GM06990 (cell line): ENCODE measurements around the gene APC2.

Experiments
- DNase-seq: peaks from one replicate; pipeline ENCODE4 v3.0.0-alpha.2; 2011; ENCODE audit not compliant: insufficient read length; ENCODE audit errors: extremely low read depth
- H3K27me3 ChIP-seq: replicated peaks from 2 replicates; pipeline ENCODE4 v1.6.0; 2011; ENCODE audit warnings: low read length; ENCODE audit not compliant: control insufficient read depth, insufficient read depth
- H3K36me3 ChIP-seq: 2 replicates; pipeline ENCODE4 v1.5.1; 2011; ENCODE audit warnings: low read length; ENCODE audit not compliant: control insufficient read depth, insufficient read depth
- H3K4me3 ChIP-seq: replicated peaks from 2 replicates; pipeline ENCODE4 v1.5.1; 2011; ENCODE audit warnings: low read depth, mild to moderate bottlenecking, control low read depth, low read length
- TF ChIP-seq, protein P1 (sequence below): IDR thresholded peaks from 2 replicates; pipeline ENCODE4 v1.5.1; 2011; ENCODE audit warnings: low read length, control low read depth, mild to moderate bottlenecking, inconsistent platforms; ENCODE audit not compliant: insufficient read depth, poor library complexity, severe bottlenecking

Gene APC2

DNA sequence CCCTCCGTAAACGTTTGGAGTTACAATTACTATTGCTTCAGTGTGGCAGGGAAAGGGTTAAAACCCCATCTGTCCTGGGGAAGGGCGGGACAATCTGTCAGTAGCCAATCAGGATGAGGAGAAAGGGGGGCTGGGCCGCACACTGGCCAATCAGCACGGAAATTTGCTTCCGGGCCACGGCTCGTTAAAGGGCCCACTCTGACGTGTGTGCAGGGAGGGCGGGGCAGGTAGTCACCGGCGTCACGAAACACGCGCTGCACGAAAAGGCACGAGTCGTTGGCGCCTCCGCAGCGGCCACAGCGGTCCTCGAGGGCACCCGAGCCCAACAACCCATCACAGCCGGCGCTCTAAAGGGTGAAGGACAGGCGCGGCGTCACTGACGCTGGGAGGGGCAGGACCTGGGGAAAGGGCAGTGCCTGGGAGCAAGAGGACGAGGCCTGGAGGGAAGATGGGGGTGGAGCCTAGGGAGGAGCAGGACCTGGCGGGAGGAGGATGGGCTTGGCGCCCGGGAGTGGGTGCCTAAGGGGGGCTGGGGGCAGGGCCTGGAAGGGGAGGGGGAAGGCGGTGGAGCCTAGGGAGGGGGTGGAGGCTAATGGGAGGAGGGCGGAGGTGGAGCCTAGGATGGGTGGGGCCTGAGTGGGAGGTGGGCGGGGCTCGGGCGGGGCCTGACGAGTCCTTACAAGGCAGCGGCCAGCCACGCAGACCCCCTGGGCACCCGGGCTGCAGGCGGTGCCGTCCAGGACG lies 58.0 kb downstream of the APC2 start:
- peak; percentile 80 for DNase-seq
- TF ChIP-seq, protein P1, sequence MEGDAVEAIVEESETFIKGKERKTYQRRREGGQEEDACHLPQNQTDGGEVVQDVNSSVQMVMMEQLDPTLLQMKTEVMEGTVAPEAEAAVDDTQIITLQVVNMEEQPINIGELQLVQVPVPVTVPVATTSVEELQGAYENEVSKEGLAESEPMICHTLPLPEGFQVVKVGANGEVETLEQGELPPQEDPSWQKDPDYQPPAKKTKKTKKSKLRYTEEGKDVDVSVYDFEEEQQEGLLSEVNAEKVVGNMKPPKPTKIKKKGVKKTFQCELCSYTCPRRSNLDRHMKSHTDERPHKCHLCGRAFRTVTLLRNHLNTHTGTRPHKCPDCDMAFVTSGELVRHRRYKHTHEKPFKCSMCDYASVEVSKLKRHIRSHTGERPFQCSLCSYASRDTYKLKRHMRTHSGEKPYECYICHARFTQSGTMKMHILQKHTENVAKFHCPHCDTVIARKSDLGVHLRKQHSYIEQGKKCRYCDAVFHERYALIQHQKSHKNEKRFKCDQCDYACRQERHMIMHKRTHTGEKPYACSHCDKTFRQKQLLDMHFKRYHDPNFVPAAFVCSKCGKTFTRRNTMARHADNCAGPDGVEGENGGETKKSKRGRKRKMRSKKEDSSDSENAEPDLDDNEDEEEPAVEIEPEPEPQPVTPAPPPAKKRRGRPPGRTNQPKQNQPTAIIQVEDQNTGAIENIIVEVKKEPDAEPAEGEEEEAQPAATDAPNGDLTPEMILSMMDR = no peak
- H3K36me3 ChIP-seq = no peaks in the 10 kb centered on the region
- H3K27me3 ChIP-seq = no peaks in the 10 kb centered on the region; the same call in 1 of the 2 replicates
- H3K4me3 ChIP-seq = peak overlapping the region; percentile 48

DNA sequence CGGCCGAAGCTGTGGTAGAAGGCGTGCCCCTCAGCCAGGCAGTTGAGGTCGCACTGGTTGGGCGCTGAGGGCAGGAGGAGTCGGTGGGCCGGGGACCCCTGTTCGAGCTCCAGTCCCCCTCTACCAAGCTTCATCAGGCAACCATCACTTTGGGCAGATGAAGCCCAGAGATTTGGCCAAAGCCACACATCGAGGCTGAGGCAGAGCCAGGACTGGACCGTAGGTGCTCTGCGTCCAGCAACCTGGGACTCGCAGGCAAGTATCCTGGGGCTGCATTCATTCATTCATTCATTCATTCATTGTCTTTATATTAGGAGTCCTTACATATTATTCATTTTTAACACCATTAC lies 58.6 kb downstream of the APC2 start:
- TF ChIP-seq, protein P1 = no peak
- Histone ChIP-seq H3K4me3 (no peak overlapping the region), H3K27me3 (no peaks in the 10 kb centered on the region; the same call in 1 of the 2 replicates), H3K36me3 (no peaks in the 10 kb centered on the region)
- DNase-seq = no peak

DNA sequence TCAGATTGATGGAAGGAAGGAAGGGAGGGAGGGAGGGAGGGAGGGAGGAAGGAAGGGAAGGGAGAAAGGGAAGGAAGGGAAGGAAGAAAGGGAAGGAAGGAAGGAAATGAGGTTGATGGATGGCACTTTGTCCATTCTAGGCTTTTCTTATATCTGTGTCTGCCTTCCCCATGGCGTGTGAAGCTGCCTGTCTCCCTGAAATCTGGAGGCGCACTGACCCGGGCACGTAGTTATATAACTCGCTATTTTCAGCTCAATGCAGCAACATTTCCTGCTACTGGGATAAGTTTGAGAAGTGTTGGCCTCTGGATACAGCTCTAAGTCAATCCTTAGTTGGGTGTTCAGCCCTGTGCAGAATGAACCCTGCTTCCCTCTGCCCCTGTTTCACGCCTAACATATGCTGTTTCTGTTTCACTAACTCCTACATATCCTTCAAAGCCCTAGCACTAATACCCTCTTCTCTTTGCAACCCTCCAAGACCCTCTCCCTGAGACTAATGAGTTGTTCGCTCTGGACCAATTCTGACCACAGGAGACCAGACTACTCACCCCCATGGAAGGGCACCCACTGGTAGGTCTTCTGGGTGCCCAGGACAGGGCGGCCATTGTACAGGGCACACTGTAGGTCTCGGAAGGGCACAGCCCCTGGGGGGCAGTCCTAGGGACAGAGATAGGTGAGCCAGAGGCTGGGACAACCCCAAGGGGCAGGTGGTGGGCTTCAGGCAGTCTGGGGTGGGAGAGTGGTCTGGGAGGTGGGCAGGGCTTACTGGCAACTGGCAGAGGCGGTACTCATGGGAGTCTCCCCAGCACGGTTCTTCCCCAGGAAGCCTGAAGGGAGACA lies 59.9 kb downstream of the APC2 start:
- Histone ChIP-seq H3K4me3 (no peak overlapping the region), H3K36me3 (no peaks in the 10 kb centered on the region), H3K27me3 (no peaks in the 10 kb centered on the region; the same call in 1 of the 2 replicates)
- no peak for DNase-seq
- TF ChIP-seq, protein P1 = no peak

DNA sequence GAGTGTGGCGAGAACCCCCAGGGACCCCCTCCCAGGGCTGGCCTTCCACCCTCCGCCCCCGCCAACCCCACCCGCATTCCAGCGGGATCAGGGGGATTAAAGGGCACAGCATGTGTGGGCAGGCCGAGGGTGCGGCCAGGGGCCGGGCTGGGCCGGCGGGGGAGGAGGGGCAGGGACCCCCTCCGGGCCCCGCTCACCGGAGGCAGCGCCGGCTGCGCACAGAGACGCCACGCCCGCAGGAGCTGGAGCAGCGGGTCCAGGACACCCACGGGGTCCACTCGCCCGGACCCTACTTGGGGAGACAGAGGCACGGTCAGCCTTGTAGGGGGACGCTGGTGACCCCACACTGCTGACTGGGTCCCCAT lies 60.5 kb downstream of the APC2 start:
- Histone ChIP-seq H3K4me3 (no peak overlapping the region), H3K27me3 (no peaks in the 10 kb centered on the region; the same call in 1 of the 2 replicates), H3K36me3 (no peaks in the 10 kb centered on the region)
- TF ChIP-seq, protein P1 = no peak
- no peak for DNase-seq

DNA sequence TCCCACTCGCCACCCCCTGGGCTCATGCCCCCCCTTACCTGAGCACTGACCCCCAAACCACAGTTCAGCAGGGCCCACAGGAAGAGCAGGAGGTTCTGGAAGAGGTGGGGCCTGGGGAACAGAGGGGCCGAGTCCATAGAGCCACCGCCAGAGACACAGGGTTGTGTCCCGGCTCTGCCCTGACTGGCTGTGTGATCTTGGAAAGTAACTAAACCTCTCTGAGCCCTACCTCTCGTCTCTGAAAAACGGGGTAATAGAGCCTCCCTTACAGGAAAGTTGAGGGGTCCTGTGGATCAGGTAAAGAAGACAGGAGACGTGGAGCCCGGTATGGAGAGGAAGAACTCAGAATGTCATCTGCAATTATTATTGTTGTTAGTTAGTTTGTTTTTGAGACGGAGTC lies 60.9 kb downstream of the APC2 start:
- no peak overlapping the region for H3K4me3 ChIP-seq
- no peaks in the 10 kb centered on the region for H3K36me3 ChIP-seq
- TF ChIP-seq, protein P1 = no peak
- H3K27me3 ChIP-seq = no peaks in the 10 kb centered on the region; the same call in 1 of the 2 replicates
- no peak for DNase-seq
